K562 (cell line): ENCODE data around the gene ABCG1. TPM values are rescaled to one million over a fixed set of nuclear protein-coding genes. Genes with fewer than 3 reads are reported as not detected.

Experiments used
- ATAC-seq: fragments of 200-7000 bp; cut with Tn5 transposase; 3 replicates; pipeline ENCODE4 v1.9.1; 2020; ENCODE audit warnings: moderate library complexity
- BruUV-seq: library from RNA; stranded (reverse); fragments of 400-500 nt; replicated peaks from 2 replicates; lab custom pipeline; 2021; lab: Mats Ljungman, UMichigan
- CTCF ChIA-PET: fragments of 300-600 bp; formaldehyde crosslinking; extraction: SDS; loops from one replicate; lab custom pipeline; 2021; ENCODE audit warnings: low intra/inter-chr PET ratio; lab: Yijun Ruan, JAX
- POLR2A ChIA-PET: fragments of 300-600, 350-650 bp; sonication (Branson Sonifier 250); formaldehyde crosslinking; extraction: SDS; loops from one replicate; lab custom pipeline; 2021; ENCODE audit warnings: antibody characterized with exemption, inconsistent platforms; lab: Yijun Ruan, JAX
- DNase-seq, 4 experiments: peaks; one replicate each; pipeline versions ENCODE4 v3.0.0 to v3.0.0-alpha.2; 2011 to 2018; ENCODE audit warnings: low spot score in 3 of 4, mixed read lengths in 3 of 4; ENCODE audit errors: extremely low read depth in 1 of 4
- FAIRE-seq: peaks from 2 replicates; lab custom pipeline; 2011; peaks lifted over from hg19 to GRCh38; lab: Jason Lieb, UNC
- H2AFZ ChIP-seq: 2 replicates; pipeline ENCODE4 v1.6.0; 2011; ENCODE audit warnings: low read depth, low read length, control low read depth, inconsistent platforms
- H3K27ac ChIP-seq: fragments of 200-600 bp; 3 replicates; pipeline ENCODE4 v1.8.0; 2011; ENCODE audit warnings: low read depth, mild to moderate bottlenecking, control low read depth, inconsistent platforms, low read length, moderate library complexity, mixed read lengths; ENCODE audit errors: extremely low read depth
- H3K27me3 ChIP-seq, 2 experiments: fragments of 300-600 bp in 1 of 2; 2 replicates in 1 of 2; 3 replicates in 1 of 2; pipeline versions ENCODE4 v1.6.0 to v1.8.0; 2011; ENCODE audit warnings: inconsistent platforms in 2 of 2, low read length in 2 of 2, mild to moderate bottlenecking in 1 of 2, mixed read lengths in 1 of 2, moderate library complexity in 1 of 2; ENCODE audit not compliant: control insufficient read depth in 2 of 2, insufficient read depth in 2 of 2
- H3K36me3 ChIP-seq: fragments of 300-600 bp; 3 replicates; pipeline ENCODE4 v1.8.0; 2011; ENCODE audit warnings: mild to moderate bottlenecking, low read length, inconsistent platforms; ENCODE audit not compliant: control insufficient read depth, insufficient read depth
- H3K4me1 ChIP-seq, 2 experiments: fragments of 200-600 bp in 1 of 2; replicated peaks in 1 of 2; 2 replicates in 1 of 2; 3 replicates in 1 of 2; pipeline versions ENCODE4 v1.5.1 to v1.8.0; 2011; ENCODE audit warnings: inconsistent platforms in 2 of 2, low read length in 2 of 2, mild to moderate bottlenecking in 1 of 2, mixed read lengths in 1 of 2, moderate library complexity in 1 of 2; ENCODE audit not compliant: control insufficient read depth in 2 of 2, insufficient read depth in 2 of 2
- H3K4me2 ChIP-seq: 2 replicates; pipeline ENCODE4 v1.6.1; 2011; ENCODE audit warnings: low read length, control low read depth, inconsistent platforms, mixed read lengths; ENCODE audit not compliant: insufficient read depth
- H3K4me3 ChIP-seq: fragments of 200-600 bp; sonication (generic), shearing (Covaris generic); 2 replicates; pipeline ENCODE4 v1.5.1; 2016; ENCODE audit warnings: control low read depth, inconsistent platforms
- H3K79me2 ChIP-seq: fragments of 200-600 bp; 3 replicates; pipeline ENCODE4 v1.8.0; 2011; ENCODE audit warnings: low read length, inconsistent platforms; ENCODE audit not compliant: control insufficient read depth, insufficient read depth
- H3K9ac ChIP-seq, 2 experiments: 2 replicates each; pipeline versions ENCODE4 v1.6.0 to v1.6.1; 2011; ENCODE audit warnings: low read depth in 2 of 2, low read length in 2 of 2, control low read depth in 1 of 2, inconsistent platforms in 1 of 2, mild to moderate bottlenecking in 1 of 2, mixed read lengths in 1 of 2; ENCODE audit not compliant: insufficient read depth in 1 of 2
- H3K9me1 ChIP-seq: one replicate; pipeline ENCODE4 v1.6.0; 2011; ENCODE audit warnings: inconsistent platforms, mild to moderate bottlenecking, low read length, moderate library complexity; ENCODE audit not compliant: control insufficient read depth, insufficient read depth
- H3K9me3 ChIP-seq: replicated peaks from 2 replicates; pipeline ENCODE4 v1.5.1; 2011; ENCODE audit warnings: low read depth, low read length, inconsistent platforms; ENCODE audit not compliant: control insufficient read depth, insufficient read depth
- H4K20me1 ChIP-seq: replicated peaks from 2 replicates; pipeline ENCODE4 v1.6.1; 2011; ENCODE audit warnings: low read length, inconsistent platforms, mixed read lengths; ENCODE audit not compliant: control insufficient read depth, insufficient read depth
- HIVEP1 ChIP-seq: fragments of 250-450 bp; sonication (Bioruptor Pico); IDR thresholded peaks from 2 replicates; pipeline ENCODE4 v1.4.0; 2020; ENCODE audit warnings: mild to moderate bottlenecking
- KAT7 ChIP-seq: sonication (generic); formaldehyde crosslinking; IDR thresholded peaks from 2 replicates; pipeline ENCODE4 v1.8.0; 2022; ENCODE audit warnings: missing genetic modification reagents, mild to moderate bottlenecking, borderline replicate concordance
- WGBS: fragments of 100-300 bp; shearing (Covaris generic); methylation state at CpG from one replicate; pipeline ENCODE4 v1.1.6; 2016; ENCODE audit warnings: low coverage, mixed read lengths; ENCODE audit not compliant: insufficient coverage; ENCODE audit errors: missing lambda C conversion rate; 5-methylcytosine and 5-hydroxymethylcytosine counted together
- in situ Hi-C: fragments of 300-500 bp; cut with MboI; formaldehyde crosslinking; loops from 4 replicates; pipeline ENCODE4 v1.15.0; 2018; ENCODE audit warnings: inconsistent platforms, mixed read lengths
- intact Hi-C: fragments of 100-400 bp; cut with micrococcal nuclease; formaldehyde crosslinking; loops from 2 replicates; pipeline ENCODE4 v1.14.2; 2022
- polyA plus RNA-seq, 8 experiments: library from polyadenylated mRNA; depleted of rRNA in 4 of 8; stranded (reverse) in 5 of 8; unstranded in 3 of 8; fragments of >200 nt; fragmentation: Nextera tagmentation in 2 of 8; fragmentation: Illumina TruSeq in 1 of 8; extraction: Ambion mirVana in 2 of 8; extraction: Trizol in 1 of 8; gene quantifications; 2 replicates each; pipeline versions ENCODE4 v1.2.1 to v1.2.3, GENCODE V29; 2011 to 2014; ENCODE audit warnings: inconsistent platforms in 1 of 8, missing spikeins in 1 of 8
- total RNA-seq, 7 experiments: library from RNA; depleted of rRNA in 6 of 7; stranded (reverse); fragments of >200 nt in 6 of 7; fragmentation: Illumina TruSeq in 2 of 7; extraction: Trizol in 2 of 7; gene quantifications; 2 replicates each; pipeline versions ENCODE4 v1.2.1 to v1.2.3, GENCODE V29; 2011 to 2021; ENCODE audit warnings: low replicate concordance in 1 of 7
- TF ChIP-seq, protein P1 (sequence below), 2 experiments: fragments of 450-650 bp; IDR thresholded peaks; 2 replicates each; pipeline ENCODE4 v1.6.1; 2016; ENCODE audit warnings: mild to moderate bottlenecking in 2 of 2, borderline replicate concordance in 1 of 2, low read depth in 1 of 2, moderate library complexity in 1 of 2

The ABCG1 gene
- total and polyA plus RNA-seq, 9 of the 15 experiments (the other 6 are each of a cell fraction or from before 2014, with no cell fraction given), result 0.04 to 0.09 TPM; not detected in 7

GRCh38 chr21:42282021-42282420, 63.1 kb downstream of the ABCG1 start:
- FAIRE-seq, result no peak
- no peak overlapping the region for H3K27ac ChIP-seq
- in situ Hi-C loops, result no loop called here
- H3K36me3 ChIP-seq, result no peaks in the 10 kb centered on the region
- H4K20me1 ChIP-seq, result peaks cover 20% of the 10 kb centered on the region; the same call in 1 of the 2 replicates
- H3K79me2 ChIP-seq, result no peaks in the 10 kb centered on the region
- H3K4me2 ChIP-seq, result no peak overlapping the region
- peaks cover 42 to 83% of the 10 kb centered on the region in 2 experiments for H3K27me3 ChIP-seq
- H3K9me3 ChIP-seq, result no peaks in the 10 kb centered on the region
- no peak for DNase-seq
- TF ChIP-seq HIVEP1 (CRISPR knock-in tag) (no peak), KAT7 (CRISPR knock-in tag) (no peak)
- TF ChIP-seq, protein P1, sequence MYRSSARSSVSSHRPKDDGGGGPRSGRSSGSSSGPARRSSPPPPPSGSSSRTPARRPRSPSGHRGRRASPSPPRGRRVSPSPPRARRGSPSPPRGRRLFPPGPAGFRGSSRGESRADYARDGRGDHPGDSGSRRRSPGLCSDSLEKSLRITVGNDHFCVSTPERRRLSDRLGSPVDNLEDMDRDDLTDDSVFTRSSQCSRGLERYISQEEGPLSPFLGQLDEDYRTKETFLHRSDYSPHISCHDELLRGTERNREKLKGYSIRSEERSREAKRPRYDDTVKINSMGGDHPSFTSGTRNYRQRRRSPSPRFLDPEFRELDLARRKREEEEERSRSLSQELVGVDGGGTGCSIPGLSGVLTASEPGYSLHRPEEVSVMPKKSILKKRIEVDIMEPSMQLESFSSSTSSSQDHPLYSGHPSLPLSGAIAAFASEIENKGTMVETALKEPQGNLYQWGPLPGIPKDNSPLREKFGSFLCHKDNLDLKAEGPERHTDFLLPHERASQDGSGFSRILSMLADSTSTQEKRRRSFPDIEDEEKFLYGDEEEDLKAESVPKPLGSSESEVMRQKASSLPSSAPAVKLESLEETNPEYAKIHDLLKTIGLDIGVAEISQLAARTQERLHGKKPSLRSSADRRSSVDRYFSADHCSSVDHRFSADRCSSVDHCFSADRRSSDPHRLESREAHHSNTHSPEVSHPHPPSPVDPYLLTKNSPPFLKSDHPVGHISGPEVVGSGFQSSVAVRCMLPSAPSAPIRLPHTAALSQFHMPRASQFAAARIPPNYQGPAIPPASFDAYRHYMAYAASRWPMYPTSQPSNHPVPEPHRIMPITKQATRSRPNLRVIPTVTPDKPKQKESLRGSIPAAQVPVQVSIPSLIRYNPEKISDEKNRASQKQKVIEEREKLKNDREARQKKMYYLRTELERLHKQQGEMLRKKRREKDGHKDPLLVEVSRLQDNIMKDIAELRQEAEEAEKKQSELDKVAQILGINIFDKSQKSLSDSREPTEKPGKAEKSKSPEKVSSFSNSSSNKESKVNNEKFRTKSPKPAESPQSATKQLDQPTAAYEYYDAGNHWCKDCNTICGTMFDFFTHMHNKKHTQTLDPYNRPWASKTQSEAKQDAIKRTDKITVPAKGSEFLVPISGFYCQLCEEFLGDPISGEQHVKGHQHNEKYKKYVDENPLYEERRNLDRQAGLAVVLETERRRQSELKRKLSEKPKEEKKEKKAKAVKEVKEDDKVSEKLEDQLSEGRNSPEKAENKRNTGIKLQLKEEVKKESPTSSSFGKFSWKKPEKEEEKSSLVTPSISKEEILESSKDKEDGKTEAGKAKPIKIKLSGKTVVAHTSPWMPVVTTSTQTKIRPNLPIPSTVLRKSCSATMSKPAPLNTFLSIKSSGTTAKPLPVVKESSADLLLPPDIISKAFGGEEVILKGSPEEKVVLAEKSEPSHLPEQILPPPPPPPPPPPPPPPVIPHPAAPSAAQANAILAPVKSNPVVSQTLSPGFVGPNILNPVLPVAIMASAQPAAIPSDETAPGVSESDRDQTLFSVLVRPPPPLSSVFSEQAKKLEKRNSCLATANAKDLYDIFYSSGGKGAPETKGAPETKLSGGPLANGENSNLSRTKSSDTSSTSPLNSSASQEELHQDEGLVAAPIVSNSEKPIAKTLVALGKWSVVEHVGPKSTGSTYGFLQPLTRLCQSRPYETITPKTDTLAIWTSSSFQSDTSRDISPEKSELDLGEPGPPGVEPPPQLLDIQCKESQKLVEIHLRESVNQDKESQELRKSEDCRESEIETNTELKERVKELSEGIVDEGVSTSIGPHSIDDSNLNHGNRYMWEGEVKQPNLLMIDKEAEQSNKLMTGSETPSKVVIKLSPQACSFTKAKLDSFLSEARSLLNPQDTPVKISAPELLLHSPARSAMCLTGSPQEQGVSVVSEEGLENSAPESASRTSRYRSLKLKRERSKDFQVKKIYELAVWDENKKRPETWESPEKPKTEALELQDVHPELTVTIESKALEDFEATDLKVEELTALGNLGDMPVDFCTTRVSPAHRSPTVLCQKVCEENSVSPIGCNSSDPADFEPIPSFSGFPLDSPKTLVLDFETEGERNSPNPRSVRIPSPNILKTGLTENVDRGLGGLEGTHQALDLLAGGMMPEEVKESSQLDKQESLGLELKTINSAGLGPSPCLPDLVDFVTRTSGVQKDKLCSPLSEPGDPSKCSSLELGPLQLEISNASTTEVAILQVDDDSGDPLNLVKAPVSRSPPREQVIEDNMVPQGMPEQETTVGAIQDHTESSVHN (IDR thresholded peaks at IDR 0.05; ENCODE audit: borderline replicate concordance in 1 of 2, low read depth in 1 of 2), result no peak
- ATAC-seq, result no peak
- H3K4me3 ChIP-seq, result no peak overlapping the region
- H3K4me1 ChIP-seq, result no peaks in the 10 kb centered on the region
- CTCF ChIA-PET, result no interaction called here
- no peak overlapping the region for H2AFZ ChIP-seq
- no peak overlapping the region for H3K9ac ChIP-seq
- POLR2A ChIA-PET, result interaction anchor here (0.6 kb wide), 1 partner anchor 11 kb away, joined by 3 read pairs; no protein-coding TSS in a partner anchor
- WGBS, result under 1% methylated on average over 18 of the region's 18 CpGs
- no TSS peak for BruUV-seq
- H3K9me1 ChIP-seq, result peaks cover 6% of the 10 kb centered on the region
- intact Hi-C loops, result no loop called here
